Measurements from ENCODE around the gene KATNB1.

- TF ChIP-seq CTCF (IDR thresholded peaks at IDR 0.05) = no peak
- TF ChIP-seq EZH2phosphoT487 (IDR thresholded peaks at IDR 0.05) = no peak
- no peak for TF ChIP-seq EZH2 (IDR thresholded peaks at IDR 0.05)
Observed at GRCh38 chr16:57729182-57729484, 6.4 kb upstream of the KATNB1 start.

All from neural progenitor cell (in vitro differentiated cells).